Endothelial cell of umbilical vein (primary cell): Measurements from ENCODE around the gene MACROD2. TPM values are rescaled to one million over a fixed set of nuclear protein-coding genes. Genes with fewer than 3 reads are reported as not detected.

Source experiments
- BruUV-seq: library from RNA; stranded (reverse); fragments of 400-500 nt; replicated peaks from 2 replicates; lab custom pipeline; 2021; lab: Mats Ljungman, UMichigan
- CTCF ChIA-PET: fragments of 300-600, 350-600 bp; sonication (Branson Sonifier 250); formaldehyde crosslinking; loops from one replicate; lab custom pipeline; 2021; ENCODE audit warnings: antibody characterized with exemption, inconsistent platforms; lab: Charles Lee
- POLR2A ChIA-PET: fragments of 300-600, 350-600 bp; sonication (Branson Sonifier 250); formaldehyde crosslinking; loops from one replicate; lab custom pipeline; 2021; ENCODE audit warnings: antibody characterized with exemption, inconsistent platforms; lab: Charles Lee
- DNase-seq: peaks from one replicate; pipeline ENCODE4 v3.0.0-alpha.2; 2011; ENCODE audit warnings: low read depth, low spot score
- FAIRE-seq: peaks from 2 replicates; lab custom pipeline; 2011; peaks lifted over from hg19 to GRCh38; lab: Jason Lieb, UNC
- H2AFZ ChIP-seq: 2 replicates; pipeline ENCODE4 v1.6.0; 2012; ENCODE audit warnings: low read depth, low read length, control low read depth, inconsistent platforms
- H3K27ac ChIP-seq: 2 replicates; pipeline ENCODE4 v1.5.1; 2011; ENCODE audit warnings: low read depth, mild to moderate bottlenecking, control low read depth, low read length, moderate library complexity; ENCODE audit not compliant: insufficient read depth
- H3K27me3 ChIP-seq, 2 experiments: 2 replicates each; pipeline versions ENCODE4 v1.6.0 to v1.6.1; 2011; ENCODE audit warnings: low read length in 2 of 2, mixed read lengths in 1 of 2; ENCODE audit not compliant: control insufficient read depth in 2 of 2, insufficient read depth in 2 of 2
- H3K36me3 ChIP-seq, 2 experiments: 2 replicates in 1 of 2; 3 replicates in 1 of 2; pipeline ENCODE4 v1.5.1; 2011; ENCODE audit warnings: low read length in 2 of 2, mild to moderate bottlenecking in 1 of 2, moderate library complexity in 1 of 2; ENCODE audit not compliant: control insufficient read depth in 2 of 2, insufficient read depth in 2 of 2; ENCODE audit errors: extremely low read depth in 1 of 2
- H3K4me1 ChIP-seq: 3 replicates; pipeline ENCODE4 v1.5.1; 2011; ENCODE audit warnings: mild to moderate bottlenecking, low read length; ENCODE audit not compliant: control insufficient read depth, insufficient read depth; ENCODE audit errors: extremely low read depth
- H3K4me2 ChIP-seq: 2 replicates; pipeline ENCODE4 v1.6.1; 2011; ENCODE audit warnings: low read length, control low read depth, mixed read lengths; ENCODE audit not compliant: insufficient read depth
- H3K4me3 ChIP-seq, 3 experiments: fragments of 200-600 bp in 1 of 3; sonication (generic), shearing (Covaris generic) in 1 of 3; replicated peaks in 1 of 3; 2 replicates each; pipeline ENCODE4 v1.5.1; 2011 to 2016; ENCODE audit warnings: control low read depth in 3 of 3, low read length in 3 of 3, mild to moderate bottlenecking in 2 of 3, inconsistent platforms in 1 of 3, low read depth in 1 of 3, moderate library complexity in 1 of 3; ENCODE audit not compliant: insufficient read depth in 1 of 3
- H3K79me2 ChIP-seq: 2 replicates; pipeline ENCODE4 v1.6.0; 2012; ENCODE audit warnings: low read length, inconsistent platforms; ENCODE audit not compliant: control insufficient read depth, insufficient read depth
- H3K9ac ChIP-seq: replicated peaks from 2 replicates; pipeline ENCODE3; 2011; ENCODE audit warnings: low read length, control low read depth; ENCODE audit not compliant: insufficient read depth; ENCODE audit errors: extremely low read depth
- H3K9me1 ChIP-seq: replicated peaks from 3 replicates; pipeline ENCODE4 v1.6.0; 2011; ENCODE audit warnings: mild to moderate bottlenecking, low read length; ENCODE audit not compliant: control insufficient read depth, insufficient read depth; ENCODE audit errors: extremely low read depth
- H3K9me3 ChIP-seq: replicated peaks from 2 replicates; pipeline ENCODE4 v1.5.1; 2012; ENCODE audit warnings: low read length, inconsistent platforms; ENCODE audit not compliant: control insufficient read depth, insufficient read depth
- H4K20me1 ChIP-seq: replicated peaks from 2 replicates; pipeline ENCODE3; 2011; ENCODE audit warnings: mild to moderate bottlenecking, low read length; ENCODE audit not compliant: control insufficient read depth, insufficient read depth; ENCODE audit errors: extremely low read depth
- EZH2 ChIP-seq: IDR thresholded peaks from 2 replicates; pipeline ENCODE4 v1.6.1; 2012; ENCODE audit warnings: borderline replicate concordance, low read depth, mild to moderate bottlenecking, moderate library complexity, low read length, inconsistent platforms; ENCODE audit not compliant: severe bottlenecking
- FOS ChIP-seq: IDR thresholded peaks from 2 replicates; pipeline ENCODE4 v1.6.1; 2011; ENCODE audit warnings: mild to moderate bottlenecking, low read length, moderate library complexity, borderline replicate concordance; ENCODE audit not compliant: insufficient read depth
- GATA2 ChIP-seq: IDR thresholded peaks from 2 replicates; pipeline ENCODE4 v1.7.0; 2011; ENCODE audit warnings: low read depth, mild to moderate bottlenecking, moderate library complexity, mixed read lengths, low read length; ENCODE audit not compliant: insufficient read length, insufficient read depth
- JUN ChIP-seq: IDR thresholded peaks from 2 replicates; pipeline ENCODE4 v1.6.1; 2011; ENCODE audit warnings: borderline replicate concordance, low read depth; ENCODE audit not compliant: insufficient read length, insufficient read depth
- MYC ChIP-seq: IDR thresholded peaks from one replicate; pipeline ENCODE4 v1.6.1; 2011; ENCODE audit warnings: mild to moderate bottlenecking, low read depth, low read length
- POLR2A ChIP-seq: IDR thresholded peaks from 2 replicates; pipeline ENCODE4 v1.6.1; 2012; ENCODE audit warnings: low read depth, mild to moderate bottlenecking, control low read depth, low read length
- POLR2AphosphoS5 ChIP-seq: IDR thresholded peaks from 2 replicates; pipeline ENCODE4 v1.6.1; 2012; ENCODE audit warnings: low read depth, mild to moderate bottlenecking, control low read depth, low read length, moderate library complexity; ENCODE audit not compliant: insufficient read depth
- dilution Hi-C: fragments of 300-500 bp; cut with MboI; formaldehyde crosslinking; loops from one replicate; pipeline ENCODE4 v1.15.0; 2019; ENCODE audit warnings: low sequenced_read_pairs; ENCODE audit not compliant: extremely low pct_ligation_motif_present
- intact Hi-C: fragments of 100-400 bp; cut with micrococcal nuclease; formaldehyde crosslinking; loops from one replicate; pipeline ENCODE4 v1.10.0; 2022
- polyA plus RNA-seq, 4 experiments: library from polyadenylated mRNA; depleted of rRNA in 3 of 4; stranded (reverse) in 3 of 4; unstranded in 1 of 4; fragments of >200 nt; gene quantifications; 2 replicates each; pipeline versions ENCODE4 v1.2.1 to v1.2.3, GENCODE V29; 2011 to 2012; ENCODE audit warnings: missing spikeins in 1 of 4
- total RNA-seq: library from RNA; stranded (reverse); gene quantifications from 2 replicates; pipeline ENCODE4 v1.2.3, GENCODE V29; 2021
- TF ChIP-seq, protein P1 (sequence below), 2 donors: IDR thresholded peaks; 1 replicate in 1 of 2; 2 replicates in 1 of 2; pipeline ENCODE4 v1.5.1; 2011; ENCODE audit warnings: low read length in 2 of 2, mild to moderate bottlenecking in 2 of 2, moderate library complexity in 2 of 2, control low read depth in 1 of 2, inconsistent platforms in 1 of 2, low read depth in 1 of 2; ENCODE audit not compliant: insufficient read depth in 1 of 2; ENCODE audit errors: extremely low read depth in 1 of 2
- TF ChIP-seq, protein P2 (sequence below): IDR thresholded peaks from 2 replicates; pipeline ENCODE4 v1.6.1; 2011; ENCODE audit not compliant: insufficient read depth, insufficient read length

The MACROD2 gene
- total and polyA plus RNA-seq, 2 donors (not counting 3 experiments of a cell fraction or from before 2014, with no cell fraction given) = 0.11 to 0.73 TPM

DNA sequence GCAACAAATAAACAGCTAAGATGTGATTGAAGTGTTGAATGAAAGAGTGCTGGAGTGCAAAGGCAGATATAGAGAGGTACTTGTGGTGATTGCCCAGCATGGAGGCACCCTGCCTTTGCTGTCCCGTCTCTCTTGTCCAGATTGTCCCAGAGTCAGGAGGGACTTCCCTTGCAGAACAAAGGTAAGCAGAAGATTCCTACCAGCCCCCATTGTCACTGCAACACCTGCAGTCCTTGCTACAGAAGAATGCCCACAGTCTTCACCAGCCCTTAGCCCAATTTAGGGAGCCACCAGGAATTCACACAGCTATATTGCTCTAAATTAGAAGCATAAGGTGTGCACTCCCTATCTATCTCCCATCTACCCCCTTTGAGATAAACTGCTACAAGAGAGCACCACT lies 2086.1 kb downstream of the MACROD2 start:
- DNase-seq (no peak), FAIRE-seq (no peak)
- intact Hi-C loops = no loop called here
- Histone ChIP-seq H3K4me1 (no peaks in the 10 kb centered on the region), H3K27ac (no peak overlapping the region), H3K4me2 (no peak overlapping the region), H3K9ac (no peak overlapping the region), H3K4me3 (no peak overlapping the region), H2AFZ (no peak overlapping the region), H3K79me2 (no peaks in the 10 kb centered on the region), H4K20me1 (no peaks in the 10 kb centered on the region), H3K27me3 (no peaks in the 10 kb centered on the region), H3K9me1 (no peaks in the 10 kb centered on the region), H3K36me3 (no peaks in the 10 kb centered on the region), H3K9me3 (peaks cover 2% of the 10 kb centered on the region)
- POLR2A ChIA-PET = no interaction called here
- CTCF ChIA-PET = no interaction called here
- no peak for TF ChIP-seq GATA2
- TF ChIP-seq POLR2A = no peak
- TF ChIP-seq, protein P1, sequence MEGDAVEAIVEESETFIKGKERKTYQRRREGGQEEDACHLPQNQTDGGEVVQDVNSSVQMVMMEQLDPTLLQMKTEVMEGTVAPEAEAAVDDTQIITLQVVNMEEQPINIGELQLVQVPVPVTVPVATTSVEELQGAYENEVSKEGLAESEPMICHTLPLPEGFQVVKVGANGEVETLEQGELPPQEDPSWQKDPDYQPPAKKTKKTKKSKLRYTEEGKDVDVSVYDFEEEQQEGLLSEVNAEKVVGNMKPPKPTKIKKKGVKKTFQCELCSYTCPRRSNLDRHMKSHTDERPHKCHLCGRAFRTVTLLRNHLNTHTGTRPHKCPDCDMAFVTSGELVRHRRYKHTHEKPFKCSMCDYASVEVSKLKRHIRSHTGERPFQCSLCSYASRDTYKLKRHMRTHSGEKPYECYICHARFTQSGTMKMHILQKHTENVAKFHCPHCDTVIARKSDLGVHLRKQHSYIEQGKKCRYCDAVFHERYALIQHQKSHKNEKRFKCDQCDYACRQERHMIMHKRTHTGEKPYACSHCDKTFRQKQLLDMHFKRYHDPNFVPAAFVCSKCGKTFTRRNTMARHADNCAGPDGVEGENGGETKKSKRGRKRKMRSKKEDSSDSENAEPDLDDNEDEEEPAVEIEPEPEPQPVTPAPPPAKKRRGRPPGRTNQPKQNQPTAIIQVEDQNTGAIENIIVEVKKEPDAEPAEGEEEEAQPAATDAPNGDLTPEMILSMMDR (IDR thresholded peaks at IDR 0.05; ENCODE audit: extremely low read depth in 1 of 2, insufficient read depth in 1 of 2, low read depth in 1 of 2, low read length in 2 of 2) = no peak
- no peak for TF ChIP-seq FOS
- TF ChIP-seq EZH2 = no peak
- TF ChIP-seq MYC = no peak
- TF ChIP-seq POLR2AphosphoS5 = no peak
- TF ChIP-seq, protein P2, sequence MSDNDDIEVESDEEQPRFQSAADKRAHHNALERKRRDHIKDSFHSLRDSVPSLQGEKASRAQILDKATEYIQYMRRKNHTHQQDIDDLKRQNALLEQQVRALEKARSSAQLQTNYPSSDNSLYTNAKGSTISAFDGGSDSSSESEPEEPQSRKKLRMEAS = no peak
- TF ChIP-seq JUN = no peak
- no TSS peak for BruUV-seq
- dilution Hi-C loops = no loop called here
